ENCODE data around the gene AOX1. TPM values are rescaled to one million over a fixed set of nuclear protein-coding genes. Genes with fewer than 3 reads are reported as not detected.

AOX1 gene
- total and polyA plus RNA-seq, 2 of the 8 experiments (the other 6 are each of a cell fraction or from before 2014, with no cell fraction given) = 5.6 to 8.3 TPM

GRCh38 chr2:200631287-200631686, 45.5 kb downstream of the AOX1 start:
- Histone ChIP-seq H3K79me2 (ENCODE audit: control insufficient read depth in 1 of 2, insufficient read depth in 2 of 2, low read length in 2 of 2) (no peaks in the 10 kb centered on the region), H3K18ac (ENCODE audit: extremely low read depth, low read length) (no peak overlapping the region), H2AK5ac (ENCODE audit: low read depth, low read length) (no peak overlapping the region), H3K9ac (replicated peaks in 1 of 4; ENCODE audit: extremely low read depth in 1 of 4, low read depth in 3 of 4, low read length in 3 of 4) (no peak overlapping the region), H2BK120ac (replicated peaks; ENCODE audit: low read depth, low read length) (no peak overlapping the region), H4K91ac (replicated peaks; ENCODE audit: insufficient read length, low read length) (no peak overlapping the region), H3K27me3 (replicated peaks in 1 of 4; ENCODE audit: control insufficient read depth in 3 of 4, extremely low read depth in 1 of 4, insufficient read depth in 3 of 4, low read length in 3 of 4) (no peaks in the 10 kb centered on the region), H2BK12ac (ENCODE audit: low read depth, low read length) (no peak overlapping the region), H3K56ac (replicated peaks; ENCODE audit: insufficient read length, low read depth, low read length) (no peak overlapping the region), H4K8ac (ENCODE audit: extremely low read depth, insufficient read depth, low read length) (no peak overlapping the region), H3K4me1 (replicated peaks in 1 of 4; ENCODE audit: control insufficient read depth in 3 of 4, insufficient read depth in 4 of 4, low read length in 3 of 4) (no peaks in the 10 kb centered on the region), H3K4me3 (ENCODE audit: extremely low read depth in 1 of 4, insufficient read depth in 2 of 4, low read depth in 3 of 4, low read length in 4 of 4) (no peak overlapping the region), H3K23ac (ENCODE audit: insufficient read length) (no peak overlapping the region), H2BK15ac (ENCODE audit: low read length) (no peak overlapping the region), H3K23me2 (ENCODE audit: low read depth, low read length) (no peaks in the 10 kb centered on the region), H3K4ac (replicated peaks; ENCODE audit: insufficient read length, low read depth, low read length) (no peak overlapping the region), H2BK20ac (ENCODE audit: low read length) (no peak overlapping the region), H3K27ac (ENCODE audit: low read depth, low read length) (no peak overlapping the region), H3K36me3 (ENCODE audit: control insufficient read depth in 2 of 4, insufficient read depth in 4 of 4, low read length in 3 of 4) (no peaks in the 10 kb centered on the region), H3K4me2 (ENCODE audit: insufficient read depth in 1 of 2, low read depth in 2 of 2, low read length in 2 of 2) (no peak overlapping the region), H2BK5ac (ENCODE audit: low read depth, low read length) (no peak overlapping the region), H2AFZ (ENCODE audit: low read length) (no peak overlapping the region), H3K79me1 (ENCODE audit: low read depth, low read length) (no peaks in the 10 kb centered on the region), H3K14ac (ENCODE audit: insufficient read length) (no peak overlapping the region), H3K9me3 (ENCODE audit: insufficient read depth in 2 of 2, low read depth in 1 of 2, low read length in 1 of 2) (no peaks in the 10 kb centered on the region), H4K5ac (ENCODE audit: insufficient read length, low read depth, low read length) (no peak overlapping the region), H4K20me1 (replicated peaks in 1 of 2; ENCODE audit: control insufficient read depth in 1 of 2, insufficient read depth in 2 of 2, low read length in 2 of 2) (no peaks in the 10 kb centered on the region)
- no peak for FAIRE-seq
- DNase-seq (ENCODE audit: low read depth in 1 of 2, low spot score in 2 of 2) = no peak
- CTCF ChIA-PET (ENCODE audit: partially characterized antibody) = interaction anchor here (1.1 kb wide), 1 partner anchor 52 kb away, joined by 3 read pairs; no protein-coding TSS in a partner anchor
- POLR2A ChIA-PET (ENCODE audit: partially characterized antibody) = no interaction called here
- 90% methylated on average over 1 of the region's 1 CpG; no CpG with 5 or more reads in 1 of the 2 experiments for WGBS, 2 experiments (ENCODE audit: extremely low coverage in 1 of 2, insufficient coverage in 1 of 2, insufficient read length in 1 of 2, insufficient replicate concordance in 2 of 2, low coverage in 1 of 2, low lambda C conversion rate in 2 of 2, missing lambda C conversion rate in 1 of 2)
- no peak for TF ChIP-seq TBP (IDR thresholded peaks at IDR 0.05; ENCODE audit: low read depth, low read length)
- TF ChIP-seq ASH2L (IDR thresholded peaks at IDR 0.05; ENCODE audit: low read length) = no peak
- TF ChIP-seq EP300 (IDR thresholded peaks at IDR 0.05; ENCODE audit: borderline replicate concordance in 1 of 2, low read depth in 2 of 2, low read length in 2 of 2) = no peak
- no peak for TF ChIP-seq CBX5 (IDR thresholded peaks at IDR 0.05; ENCODE audit: low read depth, low read length)
- TF ChIP-seq TAF7 (optimal IDR thresholded peaks at IDR 0.05; ENCODE audit: borderline replicate concordance, low read depth, low read length) = no peak
